Kidney glomerular epithelial cell (primary cell): ENCODE results near the gene PTPRE.
A peak's percentile ranks its signal among the peaks of the same experiment; 100 is the strongest.

Experiments
- DNase-seq: peaks from one replicate; lab custom pipeline; 2025; lab: John Stamatoyannopoulos, UW

Gene PTPRE

GRCh38 chr10:128125416-128125943 lies 218.6 kb downstream of the PTPRE start:
- no peak for DNase-seq

GRCh38 chr10:128125944-128126764 lies 219.3 kb downstream of the PTPRE start, which contains the start of gene MKI67:
Gene MKI67, minus strand, starts transcription at chr10:128126423. Its CDS starts 756 bp downstream, at chr10:128125667.
- DNase-seq, result peak; percentile 73

DNA sequence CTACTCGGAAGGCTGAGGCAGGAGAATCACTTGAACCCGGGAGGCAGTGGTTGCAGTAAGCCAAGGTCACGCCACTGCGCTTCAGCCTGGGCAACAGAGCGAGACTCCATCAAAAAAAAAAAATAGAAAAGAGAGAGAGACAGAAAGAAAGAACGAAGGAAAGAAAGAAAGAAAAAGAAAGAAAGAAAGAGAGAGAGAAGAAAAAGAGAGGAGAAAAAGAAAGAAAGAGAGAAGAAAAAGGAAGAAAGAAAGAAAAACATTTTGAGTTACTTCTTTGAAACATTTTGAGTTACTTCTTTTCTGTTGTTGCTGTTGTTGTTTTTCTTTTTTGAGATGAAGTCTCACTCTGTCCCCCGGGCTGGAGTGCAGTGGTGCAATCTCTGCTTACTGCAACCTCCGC lies 221.7 kb downstream of the PTPRE start:
- DNase-seq, result no peak

GRCh38 chr10:128130051-128130450 lies 223.1 kb downstream of the PTPRE start:
- DNase-seq, result peak; percentile 79
